Measurements from ENCODE around the gene RWDD3. TPM values are rescaled to one million over a fixed set of nuclear protein-coding genes. Genes with fewer than 3 reads are reported as not detected.

The RWDD3 gene
- total RNA-seq, 4 donors from 2014 or later: 8.8 to 15.2 (median 11.6) TPM

DNA sequence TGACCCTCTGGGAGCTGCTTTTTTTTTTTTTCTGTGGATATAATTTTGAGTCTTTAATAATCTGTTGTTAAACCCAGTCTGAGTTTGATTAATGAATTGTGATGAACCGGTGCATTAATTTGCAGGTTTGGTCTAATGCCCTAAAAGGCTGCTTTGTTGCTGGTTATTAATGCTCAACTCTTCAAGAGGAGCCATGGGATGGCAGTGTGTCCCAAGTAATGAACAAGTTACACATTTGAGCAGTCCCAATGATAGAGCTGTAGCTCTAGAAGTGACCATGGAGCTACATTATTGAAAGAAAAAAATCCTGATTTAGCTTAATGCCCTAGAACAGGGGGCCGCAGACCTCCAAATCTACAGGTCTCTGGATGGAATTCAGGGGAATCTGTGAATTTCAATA, 53.1 kb downstream of the RWDD3 start:
- 74% methylated on average over 2 of the region's 2 CpGs for WGBS
- H3K27ac ChIP-seq (replicated peaks in 1 of 4): no peak overlapping the region
- H3K4me3 ChIP-seq: no peak overlapping the region
- intact Hi-C loops (cut with DNase I): no loop called here
- H3K4me1 ChIP-seq: no peaks in the 10 kb centered on the region
- no peak for DNase-seq (ENCODE audit: extremely low spot score)
- no peaks in the 10 kb centered on the region for H3K9me3 ChIP-seq
- no peaks in the 10 kb centered on the region for H3K36me3 ChIP-seq
- no peaks in the 10 kb centered on the region for H3K27me3 ChIP-seq
- TF ChIP-seq POLR2A (IDR thresholded peaks at IDR 0.05; ENCODE audit: low read depth) (no peak), EP300 (IDR thresholded peaks at IDR 0.05) (no peak), POLR2AphosphoS5 (IDR thresholded peaks at IDR 0.05) (no peak)
- TF ChIP-seq, protein P1, sequence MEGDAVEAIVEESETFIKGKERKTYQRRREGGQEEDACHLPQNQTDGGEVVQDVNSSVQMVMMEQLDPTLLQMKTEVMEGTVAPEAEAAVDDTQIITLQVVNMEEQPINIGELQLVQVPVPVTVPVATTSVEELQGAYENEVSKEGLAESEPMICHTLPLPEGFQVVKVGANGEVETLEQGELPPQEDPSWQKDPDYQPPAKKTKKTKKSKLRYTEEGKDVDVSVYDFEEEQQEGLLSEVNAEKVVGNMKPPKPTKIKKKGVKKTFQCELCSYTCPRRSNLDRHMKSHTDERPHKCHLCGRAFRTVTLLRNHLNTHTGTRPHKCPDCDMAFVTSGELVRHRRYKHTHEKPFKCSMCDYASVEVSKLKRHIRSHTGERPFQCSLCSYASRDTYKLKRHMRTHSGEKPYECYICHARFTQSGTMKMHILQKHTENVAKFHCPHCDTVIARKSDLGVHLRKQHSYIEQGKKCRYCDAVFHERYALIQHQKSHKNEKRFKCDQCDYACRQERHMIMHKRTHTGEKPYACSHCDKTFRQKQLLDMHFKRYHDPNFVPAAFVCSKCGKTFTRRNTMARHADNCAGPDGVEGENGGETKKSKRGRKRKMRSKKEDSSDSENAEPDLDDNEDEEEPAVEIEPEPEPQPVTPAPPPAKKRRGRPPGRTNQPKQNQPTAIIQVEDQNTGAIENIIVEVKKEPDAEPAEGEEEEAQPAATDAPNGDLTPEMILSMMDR (IDR thresholded peaks at IDR 0.05): no peak

DNA sequence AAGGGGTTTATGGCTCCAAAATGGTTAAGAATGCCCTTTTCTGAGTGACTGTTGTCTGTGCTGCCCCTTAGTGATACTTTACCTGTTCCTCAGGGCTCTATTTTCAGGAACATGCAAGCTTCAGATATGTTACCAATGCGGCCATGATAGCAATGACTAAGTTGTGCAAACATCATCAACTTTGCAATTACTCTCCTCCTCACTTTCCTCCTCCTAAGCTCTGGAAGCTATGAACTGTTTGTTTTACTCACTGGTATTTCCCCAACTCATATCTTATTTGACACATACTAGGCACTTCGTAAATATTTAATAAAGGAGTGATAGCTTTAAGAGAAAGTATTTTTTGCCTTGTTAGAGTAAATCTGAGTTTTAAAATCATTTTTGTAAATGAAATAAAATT, 53.8 kb downstream of the RWDD3 start:
- Histone ChIP-seq H3K4me3 (no peak overlapping the region), H3K36me3 (no peaks in the 10 kb centered on the region), H3K27ac (replicated peaks in 1 of 4) (no peak overlapping the region), H3K4me1 (no peaks in the 10 kb centered on the region), H3K27me3 (no peaks in the 10 kb centered on the region), H3K9me3 (no peaks in the 10 kb centered on the region)
- no peak for DNase-seq (ENCODE audit: extremely low spot score)
- intact Hi-C loops (cut with DNase I): no loop called here
- 83% methylated on average over 2 of the region's 2 CpGs for WGBS
- TF ChIP-seq, protein P1 (IDR thresholded peaks at IDR 0.05): no peak
- TF ChIP-seq EP300 (IDR thresholded peaks at IDR 0.05) (no peak), POLR2AphosphoS5 (IDR thresholded peaks at IDR 0.05) (no peak), POLR2A (IDR thresholded peaks at IDR 0.05; ENCODE audit: low read depth) (no peak)

Other genes with a start within 250 kb of the RWDD3 start
- gene ALG14, start 161.3 kb upstream of the RWDD3 start, total RNA-seq: under 1 TPM; 0.52 to 0.83 (median 0.74) TPM
- gene TLCD4, start 116.9 kb upstream of the RWDD3 start, total RNA-seq: 10 to 100 TPM in 1 of 4 donors, 1 to 10 TPM in 3; 8.4 to 15.9 (median 9.3) TPM